ENCODE data around the gene IL22RA1. TPM values are rescaled to one million over a fixed set of nuclear protein-coding genes. Genes with fewer than 3 reads are reported as not detected.

IL22RA1 gene
- total and polyA plus RNA-seq, 9 of the 15 experiments (the other 6 are each of a cell fraction or from before 2014, with no cell fraction given) = not detected

DNA sequence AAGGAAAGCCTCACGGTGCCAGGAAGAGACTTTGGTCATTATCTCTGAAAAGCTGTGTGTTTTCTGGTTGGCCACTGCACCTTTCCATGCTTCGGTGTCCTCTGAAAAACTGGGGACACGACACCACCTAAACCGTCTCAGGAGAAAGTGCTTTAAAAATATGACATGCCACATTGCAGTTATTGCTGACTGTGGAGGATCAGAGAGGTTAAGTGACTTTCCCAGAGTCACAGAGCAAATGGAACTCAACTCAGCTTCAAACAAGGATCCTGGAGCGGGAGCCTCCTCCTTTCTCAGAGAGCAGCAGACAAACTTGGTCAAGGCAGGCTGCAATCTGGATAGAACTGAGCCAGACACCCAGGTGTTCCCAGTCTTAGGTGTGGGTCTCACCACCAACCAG, 44.8 kb downstream of the IL22RA1 start (continued):
- TF ChIP-seq RBM25 (IDR thresholded peaks at IDR 0.05; ENCODE audit: low read depth, low read length, severe bottlenecking) = peak; percentile 87
- TF ChIP-seq MAFF (IDR thresholded peaks at IDR 0.05; ENCODE audit: low read length) = peak; percentile 28; the same call in 1 of the 2 replicates
- no peak for TF ChIP-seq ZNF764 (CRISPR knock-in tag; IDR thresholded peaks at IDR 0.05; ENCODE audit: low read depth)
- TF ChIP-seq ARID3B (CRISPR knock-in tag; IDR thresholded peaks at IDR 0.05; ENCODE audit: borderline replicate concordance) = no peak
- TF ChIP-seq ETS1 (conservative IDR thresholded peaks at IDR 0.05; ENCODE audit: control insufficient read depth, low read depth, low read length) = no peak
- TF ChIP-seq MCM7 (IDR thresholded peaks at IDR 0.05) = no peak
- no peak for TF ChIP-seq CC2D1A (IDR thresholded peaks at IDR 0.05)
- TF ChIP-seq BMI1 (IDR thresholded peaks at IDR 0.05; ENCODE audit: low read length) = no peak
- TF ChIP-seq, protein P1, sequence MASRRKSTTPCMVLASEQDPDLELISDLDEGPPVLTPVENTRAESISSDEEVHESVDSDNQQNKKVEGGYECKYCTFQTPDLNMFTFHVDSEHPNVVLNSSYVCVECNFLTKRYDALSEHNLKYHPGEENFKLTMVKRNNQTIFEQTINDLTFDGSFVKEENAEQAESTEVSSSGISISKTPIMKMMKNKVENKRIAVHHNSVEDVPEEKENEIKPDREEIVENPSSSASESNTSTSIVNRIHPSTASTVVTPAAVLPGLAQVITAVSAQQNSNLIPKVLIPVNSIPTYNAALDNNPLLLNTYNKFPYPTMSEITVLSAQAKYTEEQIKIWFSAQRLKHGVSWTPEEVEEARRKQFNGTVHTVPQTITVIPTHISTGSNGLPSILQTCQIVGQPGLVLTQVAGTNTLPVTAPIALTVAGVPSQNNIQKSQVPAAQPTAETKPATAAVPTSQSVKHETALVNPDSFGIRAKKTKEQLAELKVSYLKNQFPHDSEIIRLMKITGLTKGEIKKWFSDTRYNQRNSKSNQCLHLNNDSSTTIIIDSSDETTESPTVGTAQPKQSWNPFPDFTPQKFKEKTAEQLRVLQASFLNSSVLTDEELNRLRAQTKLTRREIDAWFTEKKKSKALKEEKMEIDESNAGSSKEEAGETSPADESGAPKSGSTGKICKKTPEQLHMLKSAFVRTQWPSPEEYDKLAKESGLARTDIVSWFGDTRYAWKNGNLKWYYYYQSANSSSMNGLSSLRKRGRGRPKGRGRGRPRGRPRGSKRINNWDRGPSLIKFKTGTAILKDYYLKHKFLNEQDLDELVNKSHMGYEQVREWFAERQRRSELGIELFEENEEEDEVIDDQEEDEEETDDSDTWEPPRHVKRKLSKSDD (conservative IDR thresholded peaks at IDR 0.05; ENCODE audit: low read length) = no peak
- TF ChIP-seq KDM1A (IDR thresholded peaks at IDR 0.05) = peak in 1 of 2 experiments; percentile 43; a peak in 1 of 4 replicates
- no peak for TF ChIP-seq ZFP30 (CRISPR knock-in tag; IDR thresholded peaks at IDR 0.05; ENCODE audit: borderline replicate concordance)
- TF ChIP-seq CREBBP (IDR thresholded peaks at IDR 0.05; ENCODE audit: low read depth, low read length) = no peak
- TF ChIP-seq, protein P2, sequence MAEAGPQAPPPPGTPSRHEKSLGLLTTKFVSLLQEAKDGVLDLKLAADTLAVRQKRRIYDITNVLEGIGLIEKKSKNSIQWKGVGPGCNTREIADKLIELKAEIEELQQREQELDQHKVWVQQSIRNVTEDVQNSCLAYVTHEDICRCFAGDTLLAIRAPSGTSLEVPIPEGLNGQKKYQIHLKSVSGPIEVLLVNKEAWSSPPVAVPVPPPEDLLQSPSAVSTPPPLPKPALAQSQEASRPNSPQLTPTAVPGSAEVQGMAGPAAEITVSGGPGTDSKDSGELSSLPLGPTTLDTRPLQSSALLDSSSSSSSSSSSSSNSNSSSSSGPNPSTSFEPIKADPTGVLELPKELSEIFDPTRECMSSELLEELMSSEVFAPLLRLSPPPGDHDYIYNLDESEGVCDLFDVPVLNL (CRISPR knock-in tag; IDR thresholded peaks at IDR 0.05; ENCODE audit: low read depth) = no peak
- TF ChIP-seq, protein P3, sequence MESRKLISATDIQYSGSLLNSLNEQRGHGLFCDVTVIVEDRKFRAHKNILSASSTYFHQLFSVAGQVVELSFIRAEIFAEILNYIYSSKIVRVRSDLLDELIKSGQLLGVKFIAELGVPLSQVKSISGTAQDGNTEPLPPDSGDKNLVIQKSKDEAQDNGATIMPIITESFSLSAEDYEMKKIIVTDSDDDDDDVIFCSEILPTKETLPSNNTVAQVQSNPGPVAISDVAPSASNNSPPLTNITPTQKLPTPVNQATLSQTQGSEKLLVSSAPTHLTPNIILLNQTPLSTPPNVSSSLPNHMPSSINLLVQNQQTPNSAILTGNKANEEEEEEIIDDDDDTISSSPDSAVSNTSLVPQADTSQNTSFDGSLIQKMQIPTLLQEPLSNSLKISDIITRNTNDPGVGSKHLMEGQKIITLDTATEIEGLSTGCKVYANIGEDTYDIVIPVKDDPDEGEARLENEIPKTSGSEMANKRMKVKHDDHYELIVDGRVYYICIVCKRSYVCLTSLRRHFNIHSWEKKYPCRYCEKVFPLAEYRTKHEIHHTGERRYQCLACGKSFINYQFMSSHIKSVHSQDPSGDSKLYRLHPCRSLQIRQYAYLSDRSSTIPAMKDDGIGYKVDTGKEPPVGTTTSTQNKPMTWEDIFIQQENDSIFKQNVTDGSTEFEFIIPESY (CRISPR knock-in tag; IDR thresholded peaks at IDR 0.05) = no peak
- TF ChIP-seq ATF3 (IDR thresholded peaks at IDR 0.05) = no peak
- no peak for TF ChIP-seq ATF3 (CRISPR knock-in tag; conservative IDR thresholded peaks at IDR 0.05)

Measured in K562 (cell line).